Peyer's patch (tissue), 4 donors: ENCODE data around the gene FBLN5.

Experiments used
- POLR2A ChIP-seq, 2 donors: fragments of 450-650 bp; IDR thresholded peaks; one replicate each; pipeline ENCODE4 v1.5.1; 2017; ENCODE audit warnings: antibody characterized with exemption in 2 of 2, mild to moderate bottlenecking in 2 of 2, moderate library complexity in 2 of 2
- TF ChIP-seq, protein P1 (sequence below), 6 experiments: fragments of 450-650 bp in 4 of 6; fragments of 200-600 bp in 2 of 6; sonication (generic) in 1 of 6; IDR thresholded peaks; one replicate each; pipeline ENCODE4 v1.5.1; 2017 to 2019; ENCODE audit warnings: antibody characterized with exemption in 6 of 6, mild to moderate bottlenecking in 3 of 6, moderate library complexity in 1 of 6

DNA sequence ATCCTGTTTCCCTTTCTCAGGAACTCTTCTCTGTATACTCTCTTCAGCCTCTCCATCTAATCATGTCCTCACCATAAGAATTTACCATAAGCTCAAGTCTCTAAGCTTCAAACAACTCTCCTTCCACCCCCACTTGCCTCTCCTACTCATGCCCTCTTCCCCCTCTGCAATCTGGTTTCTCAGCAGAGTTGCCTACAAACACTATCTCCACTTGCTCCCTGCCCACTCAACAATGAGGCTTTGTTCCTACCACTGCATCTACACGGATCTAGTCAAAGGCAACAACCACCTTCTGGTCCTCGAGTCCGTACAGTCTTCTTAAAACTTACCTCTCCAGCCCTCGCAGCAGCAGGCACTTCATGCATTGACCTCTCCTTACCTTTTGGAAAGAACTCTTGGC is 17.2 kb upstream of the FBLN5 start:
- no peak for TF ChIP-seq POLR2A (IDR thresholded peaks at IDR 0.05)
- TF ChIP-seq, protein P1, sequence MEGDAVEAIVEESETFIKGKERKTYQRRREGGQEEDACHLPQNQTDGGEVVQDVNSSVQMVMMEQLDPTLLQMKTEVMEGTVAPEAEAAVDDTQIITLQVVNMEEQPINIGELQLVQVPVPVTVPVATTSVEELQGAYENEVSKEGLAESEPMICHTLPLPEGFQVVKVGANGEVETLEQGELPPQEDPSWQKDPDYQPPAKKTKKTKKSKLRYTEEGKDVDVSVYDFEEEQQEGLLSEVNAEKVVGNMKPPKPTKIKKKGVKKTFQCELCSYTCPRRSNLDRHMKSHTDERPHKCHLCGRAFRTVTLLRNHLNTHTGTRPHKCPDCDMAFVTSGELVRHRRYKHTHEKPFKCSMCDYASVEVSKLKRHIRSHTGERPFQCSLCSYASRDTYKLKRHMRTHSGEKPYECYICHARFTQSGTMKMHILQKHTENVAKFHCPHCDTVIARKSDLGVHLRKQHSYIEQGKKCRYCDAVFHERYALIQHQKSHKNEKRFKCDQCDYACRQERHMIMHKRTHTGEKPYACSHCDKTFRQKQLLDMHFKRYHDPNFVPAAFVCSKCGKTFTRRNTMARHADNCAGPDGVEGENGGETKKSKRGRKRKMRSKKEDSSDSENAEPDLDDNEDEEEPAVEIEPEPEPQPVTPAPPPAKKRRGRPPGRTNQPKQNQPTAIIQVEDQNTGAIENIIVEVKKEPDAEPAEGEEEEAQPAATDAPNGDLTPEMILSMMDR (IDR thresholded peaks at IDR 0.05), result no peak
